Peyer's patch (tissue), 4 donors: Measurements from ENCODE around the gene SNRK.

Experiments used
- CTCF ChIP-seq, 6 experiments: fragments of 450-650 bp in 4 of 6; fragments of 200-600 bp in 2 of 6; sonication (generic) in 1 of 6; IDR thresholded peaks; one replicate each; pipeline ENCODE4 v1.5.1; 2017 to 2019; ENCODE audit warnings: antibody characterized with exemption in 6 of 6, mild to moderate bottlenecking in 3 of 6, moderate library complexity in 1 of 6
- POLR2A ChIP-seq, 2 donors: fragments of 450-650 bp; IDR thresholded peaks; one replicate each; pipeline ENCODE4 v1.5.1; 2017; ENCODE audit warnings: antibody characterized with exemption in 2 of 2, mild to moderate bottlenecking in 2 of 2, moderate library complexity in 2 of 2

GRCh38 chr3:43345246-43345645, 58.9 kb downstream of the SNRK start:
- TF ChIP-seq CTCF (IDR thresholded peaks at IDR 0.05) = no peak
- TF ChIP-seq POLR2A (IDR thresholded peaks at IDR 0.05) = no peak
